CD4-positive, alpha-beta T cell treated with Interferon alpha-2 for 1 hour (primary cell): Measurements from ENCODE around the gene SLC2A5.

ENCODE experiments used
- DNase-seq, 2 donors: peaks; one replicate each; pipeline ENCODE4 v3.0.0-alpha.2; 2020 to 2022

The SLC2A5 gene

DNA sequence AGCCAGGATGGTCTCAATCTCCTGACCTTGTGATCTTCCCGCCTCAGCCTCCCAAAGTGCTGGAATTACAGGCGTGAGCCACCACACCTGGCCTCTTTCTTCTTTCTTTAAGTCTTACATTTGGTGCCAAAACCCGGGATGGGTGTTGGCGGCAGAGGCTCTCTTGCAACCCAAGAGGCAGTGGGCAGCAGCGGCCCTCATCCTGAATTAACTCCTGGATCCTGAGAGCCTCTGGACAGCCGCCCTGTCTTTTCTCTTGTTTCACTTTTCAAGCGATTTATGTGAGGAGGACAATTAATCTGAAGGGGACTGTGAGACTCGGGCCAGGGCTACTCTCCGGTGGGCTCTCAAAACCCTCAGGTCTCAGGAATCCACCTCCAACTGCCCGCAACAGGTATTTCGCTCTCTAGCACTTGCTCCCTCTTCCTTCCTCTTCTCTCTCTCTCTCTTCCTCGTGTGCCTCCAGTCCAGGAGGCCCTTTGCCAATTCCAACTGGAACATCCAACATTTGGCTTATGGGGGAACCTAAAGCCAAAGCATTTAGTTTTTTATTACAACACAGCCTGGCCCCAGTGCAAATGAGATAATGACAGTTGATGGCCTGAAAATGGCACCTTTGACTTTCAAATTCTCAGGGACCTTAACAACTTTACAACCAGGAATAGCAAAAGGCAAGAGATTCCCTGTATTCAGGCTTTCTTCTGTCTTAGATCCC lies 18.1 kb upstream of the SLC2A5 start:
- no peak for DNase-seq

GRCh38 chr1:9086796-9087195 lies 17.4 kb upstream of the SLC2A5 start:
- no peak for DNase-seq

GRCh38 chr1:9086045-9086444 lies 16.6 kb upstream of the SLC2A5 start:
- no peak for DNase-seq

DNA sequence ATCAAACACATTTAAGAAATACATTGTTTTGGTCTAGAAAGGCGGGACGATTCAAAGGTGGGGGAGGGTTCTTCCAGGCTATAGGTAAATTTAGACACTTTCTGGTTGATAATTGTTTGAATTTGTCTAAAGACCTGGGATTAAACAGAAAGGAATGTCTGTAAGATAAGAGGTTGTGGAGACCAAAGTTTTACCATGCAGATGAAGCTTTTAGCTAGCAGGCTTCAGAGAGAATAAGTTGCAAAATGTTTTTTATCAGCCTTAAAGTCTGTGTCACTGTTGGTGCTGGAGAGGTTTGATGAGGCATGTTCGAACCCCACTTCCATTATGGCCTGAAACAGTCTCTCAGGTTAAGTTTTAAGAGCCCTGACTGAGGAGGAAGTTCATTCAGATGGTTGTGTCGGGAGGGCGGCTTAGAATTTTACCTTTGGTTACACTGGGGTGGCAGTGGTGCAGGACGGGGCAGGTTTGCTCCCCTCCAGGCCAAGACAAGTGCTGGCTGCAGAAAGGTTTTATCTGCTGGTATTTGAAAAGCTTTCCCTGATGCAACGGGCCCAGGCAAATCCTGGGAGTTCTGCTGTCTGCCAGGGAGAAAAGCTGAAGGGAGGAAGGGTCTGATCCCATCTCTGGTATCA lies 16.0 kb upstream of the SLC2A5 start:
- no peak for DNase-seq

DNA sequence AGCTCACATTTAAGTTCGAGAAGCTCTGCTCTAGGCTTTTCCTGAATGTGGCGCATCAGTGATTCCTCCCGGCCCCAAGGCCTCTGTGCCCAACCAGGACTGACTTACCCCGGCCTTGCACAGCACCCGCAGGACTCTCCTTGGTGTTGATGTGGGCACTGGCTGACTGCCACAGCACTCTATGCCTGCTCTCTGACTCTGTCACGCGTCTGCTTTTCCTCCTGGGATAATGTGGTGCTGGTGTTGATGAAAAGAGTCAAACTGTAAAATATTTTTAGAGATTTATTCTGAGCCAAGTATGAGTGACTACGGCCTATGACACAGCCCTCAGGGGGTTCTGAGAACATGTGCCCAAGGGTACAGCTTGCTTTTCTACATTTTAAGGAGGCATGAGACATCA lies 15.5 kb upstream of the SLC2A5 start:
- no peak for DNase-seq

- DNase-seq = no peak
Measured at GRCh38 chr1:9081473-9081872, 12.0 kb upstream of the SLC2A5 start.

GRCh38 chr1:9080705-9081291 lies 11.4 kb upstream of the SLC2A5 start:
- DNase-seq = no peak

GRCh38 chr1:9079988-9080704 lies 10.7 kb upstream of the SLC2A5 start:
- no peak for DNase-seq

- no peak for DNase-seq
Measured at GRCh38 chr1:9078752-9079500, 9.5 kb upstream of the SLC2A5 start.

- peak in 1 of 2 donors; percentile 22 for DNase-seq
Measured at GRCh38 chr1:9078015-9078751, 8.7 kb upstream of the SLC2A5 start.

DNA sequence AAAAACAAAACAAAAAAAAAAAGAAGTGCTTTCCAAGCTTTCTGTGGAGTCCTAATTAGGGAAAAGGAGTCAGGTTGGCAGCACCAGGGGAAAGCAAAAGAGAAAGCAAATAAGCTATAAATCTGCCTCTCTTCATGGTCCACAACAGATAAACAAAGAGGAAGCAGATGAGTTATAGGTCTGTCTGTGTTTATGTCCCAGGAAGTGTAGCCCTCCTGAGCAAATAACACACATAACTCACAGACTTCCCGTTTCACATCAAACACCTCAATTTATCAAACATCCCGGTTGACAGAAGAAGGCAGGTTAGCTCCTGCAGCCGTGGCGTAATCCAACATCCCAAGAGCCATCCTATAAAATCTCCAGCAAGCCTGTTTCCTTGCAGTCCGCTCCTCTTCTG lies 5.6 kb upstream of the SLC2A5 start:
- no peak for DNase-seq

- no peak for DNase-seq
Measured at GRCh38 chr1:9073143-9073542, 3.7 kb upstream of the SLC2A5 start.

DNA sequence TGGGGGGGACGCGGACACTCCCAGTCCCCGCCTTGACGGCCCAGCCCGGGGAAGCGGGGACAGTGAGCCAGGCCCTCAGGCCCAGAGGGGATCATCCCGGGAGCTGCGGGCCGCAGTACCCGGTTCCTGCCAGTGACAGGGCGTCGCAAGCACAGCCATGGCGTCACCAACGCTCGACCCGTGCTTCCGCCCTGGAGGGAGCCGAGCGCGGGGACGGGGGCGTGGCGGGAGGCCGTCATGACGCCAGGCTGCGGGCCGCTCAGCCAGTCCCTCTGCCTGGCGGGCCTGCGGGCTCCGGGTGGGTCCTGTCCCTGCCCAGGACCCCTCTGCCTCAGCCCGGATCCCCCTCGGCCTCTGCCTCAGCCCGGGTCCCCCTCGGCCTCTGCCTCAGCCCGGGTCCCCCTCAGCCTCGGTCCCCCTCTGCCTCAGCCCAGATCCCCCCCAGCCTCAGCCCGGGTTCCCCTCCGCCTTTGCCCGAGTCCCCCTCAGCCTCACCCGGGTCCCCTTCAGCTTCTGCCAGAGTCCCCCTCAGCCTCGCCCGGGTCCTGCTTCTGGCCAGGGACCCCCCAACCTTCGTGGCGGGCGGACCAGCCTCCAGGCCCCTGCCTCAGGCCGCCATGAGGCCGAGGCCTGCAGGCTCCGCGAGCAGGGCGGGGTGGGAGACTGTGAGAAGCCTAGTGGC lies 2.3 kb upstream of the SLC2A5 start:
- no peak for DNase-seq

- DNase-seq = no peak
Measured at GRCh38 chr1:9070486-9070885, 1.1 kb upstream of the SLC2A5 start.

DNA sequence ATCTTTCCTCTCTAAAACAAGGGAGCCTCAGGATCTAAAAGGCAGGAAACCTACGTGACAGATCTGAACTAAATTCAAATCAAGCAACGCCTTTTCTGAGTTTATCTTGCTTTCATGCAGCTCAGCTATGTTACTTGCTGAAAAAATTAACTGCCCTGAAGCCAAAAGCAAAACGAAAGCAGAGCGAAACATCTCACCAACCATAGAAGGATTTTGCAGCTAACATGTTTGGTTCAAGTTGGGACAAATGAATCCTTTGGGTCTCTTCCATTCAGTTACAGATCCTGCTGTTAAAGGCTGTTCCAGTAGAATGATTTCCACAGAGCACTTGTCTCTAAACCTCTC lies 482 bp downstream of the SLC2A5 start:
- DNase-seq = no peak

DNA sequence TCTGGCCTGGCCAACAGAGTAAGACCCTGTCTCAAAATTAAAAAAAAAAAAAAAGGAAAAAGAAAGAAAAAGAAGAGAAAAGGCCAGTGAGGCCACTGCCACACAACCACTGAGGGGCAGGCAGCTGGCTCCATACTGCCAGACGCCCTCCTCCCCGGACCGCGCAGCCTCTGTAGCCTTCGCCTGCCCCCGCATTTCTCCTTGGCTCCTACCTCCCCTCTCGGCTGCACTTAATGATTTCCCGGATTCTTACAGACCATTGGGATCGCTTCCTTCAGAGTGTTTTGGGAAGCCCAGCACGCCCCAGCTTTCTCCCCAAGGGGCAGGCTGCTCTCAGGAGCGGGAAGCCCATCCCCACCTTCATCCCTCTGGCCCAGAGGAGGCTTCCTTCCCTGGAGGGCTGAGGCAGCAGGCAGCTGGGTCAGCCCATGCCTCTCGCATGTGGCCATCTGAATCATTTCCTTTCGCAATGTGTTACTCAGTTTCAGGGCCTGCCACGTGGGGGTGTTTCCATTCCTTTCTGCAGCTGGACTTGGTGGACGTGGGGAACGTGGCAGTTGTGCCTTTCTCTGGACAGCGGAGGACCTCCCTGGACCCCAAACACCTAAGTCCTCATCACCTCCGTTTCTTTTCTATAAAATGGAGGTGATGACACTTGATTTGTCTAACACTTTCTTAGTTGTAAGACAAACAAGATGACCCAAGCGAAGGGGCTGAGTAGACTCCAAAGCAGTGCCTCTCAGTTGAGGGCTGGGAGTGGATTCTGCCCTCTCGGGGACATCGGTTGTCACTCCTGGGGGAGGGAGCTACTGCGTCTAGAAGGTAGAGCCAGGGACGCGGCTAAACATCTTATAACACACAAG lies 2.3 kb downstream of the SLC2A5 start:
- peak in 1 of 2 donors; percentile 28 for DNase-seq

DNA sequence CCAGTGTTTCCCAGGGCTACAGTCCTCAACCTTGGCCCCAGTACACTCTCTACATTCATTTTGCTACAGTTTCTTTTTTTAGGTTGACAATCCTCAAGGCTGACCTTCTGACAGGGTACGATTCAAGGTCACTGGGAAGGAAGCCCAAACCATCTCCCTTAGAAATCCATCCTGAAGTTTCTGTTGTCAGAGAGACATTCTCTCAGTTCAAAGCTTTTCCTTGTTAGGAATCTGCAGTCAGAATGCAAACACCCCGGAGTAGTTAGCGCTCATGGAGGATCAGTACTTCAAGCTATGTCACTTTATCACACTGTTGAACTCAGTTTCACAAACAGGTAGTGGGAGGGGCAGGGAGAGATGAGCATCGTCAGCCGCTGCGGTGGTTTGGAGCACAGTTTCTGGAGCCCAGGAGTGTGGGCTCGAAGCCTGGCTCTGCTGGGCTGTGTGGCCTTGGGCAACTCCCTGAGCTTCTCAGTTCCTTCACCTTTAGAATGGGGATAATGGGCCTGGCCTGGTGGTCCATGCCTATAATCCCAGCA lies 4.2 kb downstream of the SLC2A5 start:
- no peak for DNase-seq

GRCh38 chr1:9062846-9063245 lies 6.6 kb downstream of the SLC2A5 start:
- no peak for DNase-seq

DNA sequence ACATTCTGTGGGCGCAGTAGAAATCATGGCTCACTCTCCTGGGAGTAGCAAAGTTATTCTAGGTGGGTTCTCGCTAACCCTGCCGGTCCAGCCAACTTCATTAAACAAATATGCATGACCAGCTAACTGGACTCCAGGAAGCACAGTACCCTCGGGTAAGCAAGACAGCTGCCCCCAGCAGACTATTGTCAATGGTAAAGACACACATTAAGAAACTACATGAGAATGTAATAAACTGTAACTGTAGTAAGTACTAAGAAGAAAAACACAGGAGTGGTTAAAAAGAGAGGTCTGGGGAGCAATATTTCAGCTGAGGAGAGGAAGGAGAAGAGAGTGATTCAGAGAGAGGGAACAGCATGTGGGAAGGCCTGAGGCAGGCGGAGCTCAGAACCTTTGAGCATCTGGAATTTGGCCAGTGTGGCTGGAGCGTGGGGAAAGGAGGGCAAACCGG lies 7.4 kb downstream of the SLC2A5 start:
- no peak for DNase-seq

DNA sequence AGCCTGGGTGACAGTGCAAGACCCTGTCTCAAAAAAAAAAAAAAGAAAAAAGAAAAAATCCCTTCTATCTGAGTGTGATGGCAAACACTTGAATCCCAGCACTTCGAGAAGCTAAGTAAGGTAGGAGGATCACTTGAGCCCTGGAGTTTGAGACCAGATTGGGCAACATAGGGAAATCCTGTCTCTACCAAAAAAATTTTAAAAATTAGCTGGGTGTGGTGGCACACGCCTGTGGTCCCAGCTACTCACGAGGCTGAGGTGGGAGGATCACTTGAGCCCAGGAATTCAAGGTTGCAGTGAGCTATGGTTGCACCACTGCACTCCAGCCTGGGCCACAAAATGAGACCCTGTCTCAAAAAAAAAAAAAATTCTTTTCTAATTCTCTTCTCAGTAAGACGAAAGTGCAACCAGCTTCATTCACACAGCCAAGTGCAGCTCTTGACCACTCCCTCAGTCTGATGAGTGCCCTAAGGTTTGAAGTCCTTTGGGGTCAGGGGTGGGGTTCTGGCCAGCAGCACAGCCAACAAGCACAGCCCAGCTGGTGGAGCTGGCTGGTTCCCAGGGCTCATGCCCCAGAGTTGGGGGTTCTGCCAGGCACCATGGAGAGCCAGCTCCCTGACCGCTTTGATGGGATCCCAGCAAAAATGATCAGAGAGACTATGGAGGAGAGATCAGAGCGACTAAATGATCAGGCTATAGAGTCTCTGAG lies 8.0 kb downstream of the SLC2A5 start:
- no peak for DNase-seq
